GM12878 (cell line): ENCODE data around the gene CTXND1. TPM values are rescaled to one million over a fixed set of nuclear protein-coding genes. Genes with fewer than 3 reads are reported as not detected.

Source experiments
- ATAC-seq: fragments of 200-7000 bp; cut with Tn5 transposase; 3 replicates; pipeline ENCODE4 v1.9.1; 2020; ENCODE audit warnings: mild to moderate bottlenecking, moderate library complexity
- BruUV-seq: library from RNA; stranded (reverse); fragments of 400-500 nt; replicated peaks from 2 replicates; lab custom pipeline; 2021; lab: Mats Ljungman, UMichigan
- CTCF ChIA-PET: fragments of 300-600 bp; sonication (Branson Sonifier 250); formaldehyde crosslinking; extraction: SDS; loops from one replicate; lab custom pipeline; 2021; ENCODE audit warnings: inconsistent platforms; lab: Yijun Ruan, JAX
- POLR2A ChIA-PET: fragments of 350-600 bp; formaldehyde crosslinking; extraction: SDS; loops from one replicate; lab custom pipeline; 2021; ENCODE audit warnings: inconsistent platforms; lab: Charles Lee
- RAD21 ChIA-PET: fragments of 300-600 bp; sonication (Branson Sonifier 250); formaldehyde crosslinking; loops from one replicate; lab custom pipeline; 2023; ENCODE audit warnings: antibody characterized with exemption; ENCODE audit not compliant: unreplicated experiment; lab: Charles Lee
- SMC1A ChIA-PET: fragments of 300-600 bp; sonication (Branson Sonifier 250); formaldehyde crosslinking; loops from one replicate; lab custom pipeline; 2023; ENCODE audit not compliant: unreplicated experiment, uncharacterized antibody; lab: Charles Lee
- DNase-seq: peaks from one replicate; pipeline ENCODE4 v3.0.0-alpha.2; 2011; ENCODE audit warnings: low read depth, low spot score
- FAIRE-seq: peaks from 3 replicates; lab custom pipeline; 2011; peaks lifted over from hg19 to GRCh38; lab: Jason Lieb, UNC
- H2AFZ ChIP-seq: 2 replicates; pipeline ENCODE4 v1.6.0; 2011; ENCODE audit warnings: low read depth, low read length, control low read depth; ENCODE audit not compliant: control insufficient read depth
- H3K27ac ChIP-seq: 2 replicates; pipeline ENCODE4 v1.5.1; 2011; ENCODE audit warnings: control low read depth; ENCODE audit not compliant: control insufficient read depth, insufficient read depth
- H3K27me3 ChIP-seq, 2 experiments: replicated peaks in 1 of 2; 2 replicates each; pipeline versions ENCODE4 v1.6.0 to v1.6.1; 2011; ENCODE audit warnings: low read length in 1 of 2; ENCODE audit not compliant: control insufficient read depth in 2 of 2, insufficient read depth in 2 of 2
- H3K36me3 ChIP-seq, 2 experiments: 2 replicates each; pipeline ENCODE4 v1.5.1; 2011; ENCODE audit warnings: low read length in 1 of 2; ENCODE audit not compliant: control insufficient read depth in 2 of 2, insufficient read depth in 2 of 2
- H3K4me1 ChIP-seq: 2 replicates; pipeline ENCODE4 v1.6.1; 2011; ENCODE audit warnings: mild to moderate bottlenecking, low read length, moderate library complexity, mixed read lengths; ENCODE audit not compliant: control insufficient read depth, insufficient read depth
- H3K4me2 ChIP-seq: 2 replicates; pipeline ENCODE4 v1.6.0; 2011; ENCODE audit warnings: control low read depth; ENCODE audit not compliant: control insufficient read depth, insufficient read depth
- H3K4me3 ChIP-seq: fragments of 200-600 bp; sonication (generic); 2 replicates; pipeline ENCODE4 v1.5.1; 2016
- H3K79me2 ChIP-seq: 2 replicates; pipeline ENCODE4 v1.6.0; 2011; ENCODE audit warnings: low read length; ENCODE audit not compliant: control insufficient read depth, insufficient read depth
- H3K9ac ChIP-seq: 2 replicates; pipeline ENCODE4 v1.8.0; 2011; ENCODE audit warnings: low read length, control low read depth, mixed read lengths; ENCODE audit not compliant: control insufficient read depth, insufficient read depth
- H3K9me3 ChIP-seq: replicated peaks from 3 replicates; pipeline ENCODE4 v1.5.1; 2011; ENCODE audit warnings: mild to moderate bottlenecking, low read length; ENCODE audit not compliant: control insufficient read depth, insufficient read depth
- H4K20me1 ChIP-seq: 2 replicates; pipeline ENCODE4 v1.6.0; 2011; ENCODE audit not compliant: control insufficient read depth, insufficient read depth
- BCL11A ChIP-seq: IDR thresholded peaks from 2 replicates; pipeline ENCODE4 v1.6.1; 2011; ENCODE audit warnings: low read depth, low read length
- BRCA1 ChIP-seq: IDR thresholded peaks from 2 replicates; pipeline ENCODE4 v1.6.1; 2011; ENCODE audit warnings: low read depth, low read length, improper control_type of control experiment
- CBFB ChIP-seq: IDR thresholded peaks from 2 replicates; pipeline ENCODE4 v1.6.1; 2016; ENCODE audit warnings: antibody characterized with exemption, low read depth
- EZH2 ChIP-seq: IDR thresholded peaks from 2 replicates; pipeline ENCODE4 v1.6.1; 2012; ENCODE audit warnings: low read depth, mild to moderate bottlenecking, control low read depth, inconsistent platforms, low read length, borderline replicate concordance; ENCODE audit not compliant: control insufficient read depth
- GATAD2B ChIP-seq: fragments of 450-650 bp; conservative IDR thresholded peaks from 2 replicates; pipeline ENCODE4 v1.6.1; 2017; ENCODE audit warnings: low read depth, mild to moderate bottlenecking, moderate library complexity
- IKZF1 ChIP-seq: fragments of 450-650 bp; conservative IDR thresholded peaks from 2 replicates; pipeline ENCODE4 v1.6.1; 2017; ENCODE audit warnings: antibody characterized with exemption, mild to moderate bottlenecking
- RCOR1 ChIP-seq: conservative IDR thresholded peaks from 2 replicates; pipeline ENCODE4 v1.6.1; 2012; ENCODE audit warnings: low read depth, low read length, improper control_type of control experiment
- SREBF1 ChIP-seq: IDR thresholded peaks from 2 replicates; pipeline ENCODE4 v1.6.1; 2012; ENCODE audit warnings: mild to moderate bottlenecking, low read length
- SUZ12 ChIP-seq: fragments of 200-600 bp; sonication (generic); IDR thresholded peaks from one replicate; pipeline ENCODE4 v1.6.1; 2018; ENCODE audit warnings: antibody characterized with exemption, mild to moderate bottlenecking; ENCODE audit not compliant: unreplicated experiment
- TAF1 ChIP-seq: IDR thresholded peaks from 2 replicates; pipeline ENCODE4 v1.6.1; 2011; ENCODE audit warnings: mild to moderate bottlenecking, low read depth, low read length, borderline replicate concordance
- whole genome bisulfite sequencing: methylation state at CpG from one replicate; pipeline ENCODE4 v1.1.6; 2016; ENCODE audit warnings: low lambda C conversion rate; ENCODE audit not compliant: insufficient replicate concordance, insufficient coverage; ENCODE audit errors: missing lambda C conversion rate; 5-methylcytosine and 5-hydroxymethylcytosine counted together
- in situ Hi-C: fragments of 300-500 bp; cut with MboI; formaldehyde crosslinking; loops from 9 replicates; pipeline ENCODE4 v1.14.3; 2018; ENCODE audit warnings: mixed read lengths
- intact Hi-C: fragments of 100-400 bp; cut with micrococcal nuclease; formaldehyde crosslinking; loops from one replicate; pipeline ENCODE4 v1.14.2; 2022; ENCODE audit not compliant: unreplicated experiment
- polyA plus RNA-seq, 11 experiments: library from polyadenylated mRNA; depleted of rRNA in 4 of 11; unstranded in 6 of 11; stranded (reverse) in 5 of 11; fragments of >200 nt; fragmentation: Nextera tagmentation in 4 of 11; fragmentation: Illumina TruSeq in 1 of 11; extraction: Ambion mirVana in 4 of 11; extraction: Trizol in 1 of 11; gene quantifications; 1 replicate in 1 of 11; 2 replicates in 10 of 11; pipeline versions ENCODE4 v1.2.1 to v1.2.3, GENCODE V29; 2011 to 2016; ENCODE audit warnings: inconsistent platforms in 2 of 11, missing spikeins in 2 of 11, low read depth in 1 of 11
- total RNA-seq, 4 experiments: library from RNA; depleted of rRNA in 3 of 4; stranded (reverse); fragments of >200 nt in 3 of 4; fragmentation: Illumina TruSeq in 1 of 4; extraction: Trizol in 1 of 4; gene quantifications; 2 replicates each; pipeline versions ENCODE4 v1.2.1 to v1.2.3, GENCODE V29; 2013 to 2021
- TF ChIP-seq, protein P1 (sequence below): IDR thresholded peaks from 2 replicates; pipeline ENCODE4 v1.6.1; 2012; ENCODE audit warnings: mild to moderate bottlenecking, low read depth, low read length
- TF ChIP-seq, protein P2 (sequence below): fragments of 450-650 bp; IDR thresholded peaks from 2 replicates; pipeline ENCODE4 v1.6.1; 2018; ENCODE audit warnings: borderline replicate concordance, mild to moderate bottlenecking; ENCODE audit not compliant: partially characterized antibody
- TF ChIP-seq, protein P3 (sequence below): fragments of 450-650 bp; IDR thresholded peaks from 2 replicates; pipeline ENCODE4 v1.6.1; 2014; ENCODE audit warnings: mild to moderate bottlenecking
- TF ChIP-seq, protein P4 (sequence below): fragments of 450-650 bp; formaldehyde crosslinking; IDR thresholded peaks from 2 replicates; pipeline ENCODE4 v1.4.0; 2020; ENCODE audit warnings: mild to moderate bottlenecking, moderate library complexity

The CTXND1 gene
- total and polyA plus RNA-seq, 10 of the 15 experiments (the other 5 are each of a cell fraction or from before 2014, with no cell fraction given): under 0.01 to 0.03 (median 0.02) TPM; not detected in 7

DNA sequence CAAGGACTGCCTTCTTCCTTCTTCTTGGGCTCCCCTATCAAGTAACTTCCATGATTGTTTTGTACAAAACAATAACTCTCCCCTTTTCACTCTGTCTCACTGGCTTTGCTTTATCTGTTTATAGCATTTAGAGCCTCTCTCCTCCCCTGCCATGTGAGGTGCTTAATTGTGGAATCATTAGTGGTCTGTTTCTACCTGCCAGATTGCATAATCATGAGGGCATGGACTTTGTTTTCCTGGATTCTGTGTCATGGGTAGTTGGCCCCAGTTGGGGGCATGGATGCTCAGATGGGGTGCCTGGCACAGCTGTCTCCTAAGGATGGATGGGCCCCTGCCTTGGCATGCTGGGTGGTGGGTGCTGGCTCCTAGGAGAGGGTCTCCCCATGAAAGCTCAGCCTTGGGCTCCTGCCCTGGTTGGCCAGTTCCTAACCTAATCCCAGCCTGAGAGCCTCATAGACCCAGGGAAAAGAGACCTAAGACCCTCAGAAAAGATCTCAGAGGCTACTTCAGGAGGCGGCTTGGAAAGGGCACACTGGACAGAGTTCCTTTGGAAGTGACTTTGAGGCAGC lies 8.0 kb upstream of the CTXND1 start:
- intact Hi-C loops: no loop called here
- Histone ChIP-seq H3K9me3 (no peaks in the 10 kb centered on the region), H3K4me2 (no peak overlapping the region), H3K79me2 (no peaks in the 10 kb centered on the region), H3K27ac (no peak overlapping the region), H4K20me1 (no peaks in the 10 kb centered on the region), H3K9ac (no peak overlapping the region), H2AFZ (no peak overlapping the region), H3K36me3 (no peaks in the 10 kb centered on the region), H3K4me1 (no peaks in the 10 kb centered on the region), H3K4me3 (no peak overlapping the region), H3K27me3 (peaks cover 2 to 5% of the 10 kb centered on the region in 2 experiments; a peak in 3 of 4 replicates)
- DNase-seq (no peak), FAIRE-seq (no peak), ATAC-seq (no peak)
- SMC1A ChIA-PET: no interaction called here
- no TSS peak for BruUV-seq
- RAD21 ChIA-PET: no interaction called here
- in situ Hi-C loops: no loop called here
- WGBS: 38% methylated on average over 1 of the region's 1 CpG
- POLR2A ChIA-PET: no interaction called here
- CTCF ChIA-PET: no interaction called here
- no peak for TF ChIP-seq BCL11A
- TF ChIP-seq, protein P1, sequence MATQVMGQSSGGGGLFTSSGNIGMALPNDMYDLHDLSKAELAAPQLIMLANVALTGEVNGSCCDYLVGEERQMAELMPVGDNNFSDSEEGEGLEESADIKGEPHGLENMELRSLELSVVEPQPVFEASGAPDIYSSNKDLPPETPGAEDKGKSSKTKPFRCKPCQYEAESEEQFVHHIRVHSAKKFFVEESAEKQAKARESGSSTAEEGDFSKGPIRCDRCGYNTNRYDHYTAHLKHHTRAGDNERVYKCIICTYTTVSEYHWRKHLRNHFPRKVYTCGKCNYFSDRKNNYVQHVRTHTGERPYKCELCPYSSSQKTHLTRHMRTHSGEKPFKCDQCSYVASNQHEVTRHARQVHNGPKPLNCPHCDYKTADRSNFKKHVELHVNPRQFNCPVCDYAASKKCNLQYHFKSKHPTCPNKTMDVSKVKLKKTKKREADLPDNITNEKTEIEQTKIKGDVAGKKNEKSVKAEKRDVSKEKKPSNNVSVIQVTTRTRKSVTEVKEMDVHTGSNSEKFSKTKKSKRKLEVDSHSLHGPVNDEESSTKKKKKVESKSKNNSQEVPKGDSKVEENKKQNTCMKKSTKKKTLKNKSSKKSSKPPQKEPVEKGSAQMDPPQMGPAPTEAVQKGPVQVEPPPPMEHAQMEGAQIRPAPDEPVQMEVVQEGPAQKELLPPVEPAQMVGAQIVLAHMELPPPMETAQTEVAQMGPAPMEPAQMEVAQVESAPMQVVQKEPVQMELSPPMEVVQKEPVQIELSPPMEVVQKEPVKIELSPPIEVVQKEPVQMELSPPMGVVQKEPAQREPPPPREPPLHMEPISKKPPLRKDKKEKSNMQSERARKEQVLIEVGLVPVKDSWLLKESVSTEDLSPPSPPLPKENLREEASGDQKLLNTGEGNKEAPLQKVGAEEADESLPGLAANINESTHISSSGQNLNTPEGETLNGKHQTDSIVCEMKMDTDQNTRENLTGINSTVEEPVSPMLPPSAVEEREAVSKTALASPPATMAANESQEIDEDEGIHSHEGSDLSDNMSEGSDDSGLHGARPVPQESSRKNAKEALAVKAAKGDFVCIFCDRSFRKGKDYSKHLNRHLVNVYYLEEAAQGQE: no peak
- no peak for TF ChIP-seq RCOR1
- TF ChIP-seq, protein P2, sequence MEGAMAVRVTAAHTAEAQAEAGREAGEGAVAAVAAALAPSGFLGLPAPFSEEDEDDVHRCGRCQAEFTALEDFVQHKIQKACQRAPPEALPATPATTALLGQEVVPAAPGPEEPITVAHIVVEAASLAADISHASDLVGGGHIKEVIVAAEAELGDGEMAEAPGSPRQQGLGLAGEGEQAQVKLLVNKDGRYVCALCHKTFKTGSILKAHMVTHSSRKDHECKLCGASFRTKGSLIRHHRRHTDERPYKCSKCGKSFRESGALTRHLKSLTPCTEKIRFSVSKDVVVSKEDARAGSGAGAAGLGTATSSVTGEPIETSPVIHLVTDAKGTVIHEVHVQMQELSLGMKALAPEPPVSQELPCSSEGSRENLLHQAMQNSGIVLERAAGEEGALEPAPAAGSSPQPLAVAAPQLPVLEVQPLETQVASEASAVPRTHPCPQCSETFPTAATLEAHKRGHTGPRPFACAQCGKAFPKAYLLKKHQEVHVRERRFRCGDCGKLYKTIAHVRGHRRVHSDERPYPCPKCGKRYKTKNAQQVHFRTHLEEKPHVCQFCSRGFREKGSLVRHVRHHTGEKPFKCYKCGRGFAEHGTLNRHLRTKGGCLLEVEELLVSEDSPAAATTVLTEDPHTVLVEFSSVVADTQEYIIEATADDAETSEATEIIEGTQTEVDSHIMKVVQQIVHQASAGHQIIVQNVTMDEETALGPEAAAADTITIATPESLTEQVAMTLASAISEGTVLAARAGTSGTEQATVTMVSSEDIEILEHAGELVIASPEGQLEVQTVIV: no peak
- TF ChIP-seq BRCA1: no peak
- TF ChIP-seq SREBF1: no peak
- TF ChIP-seq IKZF1: no peak
- TF ChIP-seq, protein P3, sequence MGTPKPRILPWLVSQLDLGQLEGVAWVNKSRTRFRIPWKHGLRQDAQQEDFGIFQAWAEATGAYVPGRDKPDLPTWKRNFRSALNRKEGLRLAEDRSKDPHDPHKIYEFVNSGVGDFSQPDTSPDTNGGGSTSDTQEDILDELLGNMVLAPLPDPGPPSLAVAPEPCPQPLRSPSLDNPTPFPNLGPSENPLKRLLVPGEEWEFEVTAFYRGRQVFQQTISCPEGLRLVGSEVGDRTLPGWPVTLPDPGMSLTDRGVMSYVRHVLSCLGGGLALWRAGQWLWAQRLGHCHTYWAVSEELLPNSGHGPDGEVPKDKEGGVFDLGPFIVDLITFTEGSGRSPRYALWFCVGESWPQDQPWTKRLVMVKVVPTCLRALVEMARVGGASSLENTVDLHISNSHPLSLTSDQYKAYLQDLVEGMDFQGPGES: no peak
- TF ChIP-seq TAF1: no peak
- no peak for TF ChIP-seq EZH2
- TF ChIP-seq, protein P4, sequence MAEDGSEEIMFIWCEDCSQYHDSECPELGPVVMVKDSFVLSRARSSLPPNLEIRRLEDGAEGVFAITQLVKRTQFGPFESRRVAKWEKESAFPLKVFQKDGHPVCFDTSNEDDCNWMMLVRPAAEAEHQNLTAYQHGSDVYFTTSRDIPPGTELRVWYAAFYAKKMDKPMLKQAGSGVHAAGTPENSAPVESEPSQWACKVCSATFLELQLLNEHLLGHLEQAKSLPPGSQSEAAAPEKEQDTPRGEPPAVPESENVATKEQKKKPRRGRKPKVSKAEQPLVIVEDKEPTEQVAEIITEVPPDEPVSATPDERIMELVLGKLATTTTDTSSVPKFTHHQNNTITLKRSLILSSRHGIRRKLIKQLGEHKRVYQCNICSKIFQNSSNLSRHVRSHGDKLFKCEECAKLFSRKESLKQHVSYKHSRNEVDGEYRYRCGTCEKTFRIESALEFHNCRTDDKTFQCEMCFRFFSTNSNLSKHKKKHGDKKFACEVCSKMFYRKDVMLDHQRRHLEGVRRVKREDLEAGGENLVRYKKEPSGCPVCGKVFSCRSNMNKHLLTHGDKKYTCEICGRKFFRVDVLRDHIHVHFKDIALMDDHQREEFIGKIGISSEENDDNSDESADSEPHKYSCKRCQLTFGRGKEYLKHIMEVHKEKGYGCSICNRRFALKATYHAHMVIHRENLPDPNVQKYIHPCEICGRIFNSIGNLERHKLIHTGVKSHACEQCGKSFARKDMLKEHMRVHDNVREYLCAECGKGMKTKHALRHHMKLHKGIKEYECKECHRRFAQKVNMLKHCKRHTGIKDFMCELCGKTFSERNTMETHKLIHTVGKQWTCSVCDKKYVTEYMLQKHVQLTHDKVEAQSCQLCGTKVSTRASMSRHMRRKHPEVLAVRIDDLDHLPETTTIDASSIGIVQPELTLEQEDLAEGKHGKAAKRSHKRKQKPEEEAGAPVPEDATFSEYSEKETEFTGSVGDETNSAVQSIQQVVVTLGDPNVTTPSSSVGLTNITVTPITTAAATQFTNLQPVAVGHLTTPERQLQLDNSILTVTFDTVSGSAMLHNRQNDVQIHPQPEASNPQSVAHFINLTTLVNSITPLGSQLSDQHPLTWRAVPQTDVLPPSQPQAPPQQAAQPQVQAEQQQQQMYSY (CRISPR knock-in tag): no peak
- TF ChIP-seq GATAD2B: no peak
- no peak for TF ChIP-seq SUZ12
- no peak for TF ChIP-seq CBFB
